Testis (tissue), 2 donors: ENCODE measurements around the gene HOXA6.

Experiments used
- POLR2A ChIP-seq: fragments of 450-650 bp; IDR thresholded peaks from one replicate; pipeline ENCODE4 v1.6.1; 2017; ENCODE audit warnings: antibody characterized with exemption, mild to moderate bottlenecking, moderate library complexity
- TF ChIP-seq, protein P1 (sequence below), 3 experiments: fragments of 450-650 bp in 2 of 3; fragments of 200-600 bp in 1 of 3; sonication (generic) in 1 of 3; IDR thresholded peaks; one replicate each; pipeline ENCODE4 v1.5.1; 2016 to 2019; ENCODE audit warnings: antibody characterized with exemption in 3 of 3, mild to moderate bottlenecking in 2 of 3, moderate library complexity in 1 of 3

DNA sequence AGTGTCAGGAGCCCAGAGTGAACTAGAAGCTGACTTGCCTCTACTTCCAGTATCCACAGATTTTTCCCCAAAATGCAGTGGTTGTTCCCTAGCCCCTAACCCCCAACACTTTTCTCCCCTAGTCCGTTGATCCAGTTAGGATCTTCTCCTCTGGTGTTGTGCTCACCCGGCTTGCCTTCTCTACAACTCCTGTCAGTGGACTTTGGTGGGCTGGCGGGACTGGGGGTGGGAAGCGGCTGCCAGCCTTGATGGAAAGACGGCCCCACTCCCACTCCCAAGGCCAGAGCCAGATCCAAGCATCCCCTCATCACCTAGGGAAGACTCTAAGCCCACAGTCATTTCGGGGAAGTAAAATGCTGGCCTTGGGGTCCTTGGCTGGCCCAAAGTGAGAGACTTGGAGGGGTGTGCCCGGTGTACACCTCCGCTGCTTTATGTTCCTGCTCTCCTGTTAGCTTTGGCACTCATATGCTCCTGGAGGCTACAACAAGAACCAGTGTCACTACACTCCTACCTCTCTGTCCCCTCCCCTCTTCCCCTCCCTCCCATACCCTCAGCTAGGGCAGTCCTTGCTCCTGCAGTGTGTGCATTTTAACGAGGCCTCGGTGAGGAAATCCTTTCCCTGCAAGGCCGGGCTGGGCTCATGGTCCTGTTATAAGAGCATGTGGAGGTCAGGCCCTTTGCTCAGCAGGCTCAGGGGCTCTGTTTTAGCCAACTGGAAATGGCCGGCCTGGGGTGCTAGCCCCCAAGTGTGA, 27.5 kb upstream of the HOXA6 start:
- TF ChIP-seq, protein P1, sequence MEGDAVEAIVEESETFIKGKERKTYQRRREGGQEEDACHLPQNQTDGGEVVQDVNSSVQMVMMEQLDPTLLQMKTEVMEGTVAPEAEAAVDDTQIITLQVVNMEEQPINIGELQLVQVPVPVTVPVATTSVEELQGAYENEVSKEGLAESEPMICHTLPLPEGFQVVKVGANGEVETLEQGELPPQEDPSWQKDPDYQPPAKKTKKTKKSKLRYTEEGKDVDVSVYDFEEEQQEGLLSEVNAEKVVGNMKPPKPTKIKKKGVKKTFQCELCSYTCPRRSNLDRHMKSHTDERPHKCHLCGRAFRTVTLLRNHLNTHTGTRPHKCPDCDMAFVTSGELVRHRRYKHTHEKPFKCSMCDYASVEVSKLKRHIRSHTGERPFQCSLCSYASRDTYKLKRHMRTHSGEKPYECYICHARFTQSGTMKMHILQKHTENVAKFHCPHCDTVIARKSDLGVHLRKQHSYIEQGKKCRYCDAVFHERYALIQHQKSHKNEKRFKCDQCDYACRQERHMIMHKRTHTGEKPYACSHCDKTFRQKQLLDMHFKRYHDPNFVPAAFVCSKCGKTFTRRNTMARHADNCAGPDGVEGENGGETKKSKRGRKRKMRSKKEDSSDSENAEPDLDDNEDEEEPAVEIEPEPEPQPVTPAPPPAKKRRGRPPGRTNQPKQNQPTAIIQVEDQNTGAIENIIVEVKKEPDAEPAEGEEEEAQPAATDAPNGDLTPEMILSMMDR (IDR thresholded peaks at IDR 0.05), result no peak
- no peak for TF ChIP-seq POLR2A
